HCT116 (cell line): ENCODE data around the gene IRF9. TPM values are rescaled to one million over a fixed set of nuclear protein-coding genes. Genes with fewer than 3 reads are reported as not detected.

Experiments
- ATAC-seq: fragments of 200-7000 bp; cut with Tn5 transposase; 2 replicates; pipeline ENCODE4 v1.9.1; 2020; ENCODE audit warnings: mild to moderate bottlenecking, moderate library complexity
- BruUV-seq: library from RNA; stranded (reverse); fragments of 400-500 nt; replicated peaks from 2 replicates; lab custom pipeline; 2021; lab: Mats Ljungman, UMichigan
- CTCF ChIA-PET: fragments of 300-600 bp; sonication (Branson Sonifier 250); formaldehyde crosslinking; loops from one replicate; lab custom pipeline; 2021; ENCODE audit warnings: antibody characterized with exemption; lab: Charles Lee
- POLR2A ChIA-PET: fragments of 300-600, 350-600 bp; sonication (Branson Sonifier 250); formaldehyde crosslinking; loops from one replicate; lab custom pipeline; 2021; ENCODE audit warnings: antibody characterized with exemption; lab: Charles Lee
- RAD21 ChIA-PET, 2 experiments: fragments of 300-600 bp; sonication (Branson Sonifier 250); formaldehyde crosslinking; loops; one replicate each; lab custom pipeline; 2023; ENCODE audit warnings: low total read pairs in 2 of 2; ENCODE audit not compliant: uncharacterized antibody in 2 of 2, unreplicated experiment in 2 of 2, low non-redundant PET in 1 of 2; lab: Charles Lee
- DNase-seq: peaks from one replicate; pipeline ENCODE4 v3.0.0-alpha.2; 2010; ENCODE audit warnings: low read depth, low spot score
- H2AFZ ChIP-seq: fragments of 200-600 bp; shearing (Covaris generic), sonication (generic); 2 replicates; pipeline ENCODE4 v1.6.1; 2017; ENCODE audit warnings: low read depth, mixed run types, mixed read lengths, antibody characterized with exemption, low read length; ENCODE audit not compliant: poor library complexity, severe bottlenecking
- H3K27ac ChIP-seq: 2 replicates; pipeline ENCODE4 v1.5.1; 2012; ENCODE audit warnings: low read depth, low read length
- H3K27me3 ChIP-seq: fragments of 200-600 bp; sonication (generic); 2 replicates; pipeline ENCODE4 v1.6.1; 2016; ENCODE audit warnings: mixed run types, low read length, mixed read lengths; ENCODE audit not compliant: insufficient read depth
- H3K36me3 ChIP-seq, 2 experiments: fragments of 200-500 bp in 1 of 2; fragments of 200-600 bp in 1 of 2; sonication (Bioruptor generic) in 1 of 2; sonication (generic) in 1 of 2; 2 replicates each; pipeline versions ENCODE4 v1.5.1 to v1.6.1; 2014 to 2016; ENCODE audit warnings: low read length in 2 of 2, inconsistent platforms in 1 of 2, mixed read lengths in 1 of 2, mixed run types in 1 of 2; ENCODE audit not compliant: insufficient read depth in 2 of 2, control insufficient read depth in 1 of 2
- H3K4me1 ChIP-seq, 2 experiments: fragments of 200-600 bp in 1 of 2; sonication (generic) in 1 of 2; 2 replicates each; pipeline versions ENCODE4 v1.5.1 to v1.6.1; 2012 to 2017; ENCODE audit warnings: low read length in 2 of 2, inconsistent platforms in 1 of 2, mild to moderate bottlenecking in 1 of 2, mixed read lengths in 1 of 2, mixed run types in 1 of 2, moderate library complexity in 1 of 2; ENCODE audit not compliant: insufficient read depth in 2 of 2, control insufficient read depth in 1 of 2
- H3K4me2 ChIP-seq: fragments of 200-600 bp; sonication (generic); 2 replicates; pipeline ENCODE4 v1.6.1; 2017; ENCODE audit warnings: mixed run types, low read length, mixed read lengths
- H3K4me3 ChIP-seq, 2 experiments: fragments of 200-600 bp in 1 of 2; sonication (generic) in 1 of 2; replicated peaks in 1 of 2; 2 replicates each; pipeline ENCODE4 v1.5.1; 2011 to 2016; ENCODE audit warnings: low read length in 2 of 2, control low read depth in 1 of 2, low read depth in 1 of 2, mild to moderate bottlenecking in 1 of 2, mixed read lengths in 1 of 2, mixed run types in 1 of 2
- H3K79me2 ChIP-seq: fragments of 200-600 bp; sonication (generic); 2 replicates; pipeline ENCODE4 v1.6.1; 2017; ENCODE audit warnings: mild to moderate bottlenecking, mixed run types, low read length, moderate library complexity, mixed read lengths; ENCODE audit not compliant: insufficient read depth
- H3K9ac ChIP-seq: fragments of 200-600 bp; sonication (generic); 2 replicates; pipeline ENCODE4 v1.6.1; 2016; ENCODE audit warnings: low read length, mixed read lengths
- H3K9me2 ChIP-seq: fragments of 200-600 bp; sonication (generic), shearing (Covaris generic); 2 replicates; pipeline ENCODE4 v1.6.1; 2017; ENCODE audit warnings: mixed run types, mild to moderate bottlenecking, moderate library complexity; ENCODE audit not compliant: insufficient read depth
- H3K9me3 ChIP-seq, 2 experiments: fragments of 200-500 bp in 1 of 2; fragments of 200-600 bp in 1 of 2; sonication (Bioruptor generic) in 1 of 2; sonication (generic) in 1 of 2; 2 replicates each; pipeline ENCODE4 v1.6.1; 2014 to 2017; ENCODE audit warnings: low read length in 2 of 2, mixed read lengths in 2 of 2, inconsistent platforms in 1 of 2, low read depth in 1 of 2, mild to moderate bottlenecking in 1 of 2, mixed run types in 1 of 2, moderate library complexity in 1 of 2; ENCODE audit not compliant: control insufficient read depth in 1 of 2, insufficient read depth in 1 of 2
- H4K20me1 ChIP-seq: fragments of 200-600 bp; sonication (generic), shearing (Covaris generic); 2 replicates; pipeline ENCODE4 v1.6.1; 2017; ENCODE audit warnings: mixed run types, mild to moderate bottlenecking, moderate library complexity; ENCODE audit not compliant: insufficient read depth
- CEBPB ChIP-seq: IDR thresholded peaks from 2 replicates; pipeline ENCODE4 v1.6.1; 2012; ENCODE audit warnings: low read depth
- CTCF ChIP-seq, 3 experiments: fragments of 200-600 bp in 1 of 3; sonication (generic) in 1 of 3; IDR thresholded peaks in 2 of 3; conservative IDR thresholded peaks in 1 of 3; 2 replicates each; pipeline ENCODE4 v1.5.1; 2012 to 2017; ENCODE audit warnings: low read depth in 2 of 3, low read length in 2 of 3, antibody characterized with exemption in 1 of 3, borderline replicate concordance in 1 of 3, control low read depth in 1 of 3, mild to moderate bottlenecking in 1 of 3, mixed read lengths in 1 of 3, mixed run types in 1 of 3, moderate library complexity in 1 of 3; ENCODE audit not compliant: insufficient read depth in 1 of 3
- EGR1 ChIP-seq: IDR thresholded peaks from 2 replicates; pipeline ENCODE4 v1.6.1; 2012; ENCODE audit warnings: low read depth
- ELF1 ChIP-seq: IDR thresholded peaks from 2 replicates; pipeline ENCODE4 v1.6.1; 2012; ENCODE audit warnings: low read depth, borderline replicate concordance
- EZH2 ChIP-seq: fragments of 200-600 bp; sonication (generic); IDR thresholded peaks from 2 replicates; pipeline ENCODE4 v1.6.1; 2017; ENCODE audit warnings: antibody characterized with exemption, mixed run types
- JUND ChIP-seq: IDR thresholded peaks from 2 replicates; pipeline ENCODE4 v1.6.1; 2012
- POLR2A ChIP-seq: IDR thresholded peaks from 2 replicates; pipeline ENCODE4 v1.7.0; 2011; ENCODE audit warnings: borderline replicate concordance; ENCODE audit not compliant: insufficient read depth, insufficient read length; ENCODE audit errors: extremely low read depth
- POLR2AphosphoS5 ChIP-seq: IDR thresholded peaks from 2 replicates; pipeline ENCODE4 v1.6.1; 2011; ENCODE audit warnings: mild to moderate bottlenecking, low read depth, low read length, moderate library complexity
- SIN3A ChIP-seq: IDR thresholded peaks from 2 replicates; pipeline ENCODE4 v1.6.1; 2012; ENCODE audit warnings: low read depth
- SP1 ChIP-seq: IDR thresholded peaks from 2 replicates; pipeline ENCODE4 v1.6.1; 2012; ENCODE audit warnings: low read depth
- SRF ChIP-seq: IDR thresholded peaks from 2 replicates; pipeline ENCODE4 v1.6.1; 2012; ENCODE audit warnings: low read depth
- ZBTB33 ChIP-seq: IDR thresholded peaks from 2 replicates; pipeline ENCODE4 v1.6.1; 2011; ENCODE audit warnings: mild to moderate bottlenecking, low read length, moderate library complexity; ENCODE audit not compliant: insufficient replicate concordance; ENCODE audit errors: extremely low read depth
- intact Hi-C: fragments of 100-400 bp; cut with micrococcal nuclease; formaldehyde crosslinking; loops from 2 replicates; pipeline ENCODE4 v1.10.0; 2022
- total RNA-seq: library from RNA; stranded (reverse); gene quantifications from one replicate; pipeline ENCODE4 v1.2.1, GENCODE V29; 2021; ENCODE audit not compliant: unreplicated experiment
- TF ChIP-seq, protein P1 (sequence below): IDR thresholded peaks from 2 replicates; pipeline ENCODE4 v1.6.1; 2012

The IRF9 gene
- total RNA-seq, 1 experiment from 2014 or later: 21.7 TPM

- H3K4me2 ChIP-seq: peak within 1 kb of the TSS; percentile 87
- RAD21 ChIA-PET: interaction anchor here in 1 of 2 experiments (1.0 kb wide), 1 partner anchor 30 kb away, joined by 3 read pairs; the partner anchor contains the start of gene TINF2
- peak within 1 kb of the TSS; percentile 96 for H3K9ac ChIP-seq
- peak; percentile 89 for ATAC-seq
- intact Hi-C loops: loop anchor here (5.0 to 10.0 kb wide), 2 partner anchors 101 to 222 kb away; partner anchors contain the start of genes DCAF11 and NRL
- TF ChIP-seq SP1 (peak; percentile 93), POLR2A (peak; percentile 77), JUND (no peak; the same call in 1 of the 2 replicates), POLR2AphosphoS5 (peak; percentile 90), EGR1 (peak; percentile 67; the same call in 1 of the 2 replicates), SIN3A (peak; percentile 85), CTCF (IDR thresholded peaks at IDR 0.05 in 2 of 3, conservative IDR thresholded peaks at IDR 0.05 in 1 of 3; ENCODE audit: borderline replicate concordance in 1 of 3, insufficient read depth in 1 of 3, low read depth in 2 of 3, low read length in 2 of 3) (0 out of 6 replicates have a peak, but pooled peaks of 1 of the 3 experiments have one; percentile 12), CEBPB (no peak), SRF (peak; percentile 82), ZBTB33 (peak; percentile 85), ELF1 (peak; percentile 95), EZH2 (no peak)
- TF ChIP-seq, protein P1, sequence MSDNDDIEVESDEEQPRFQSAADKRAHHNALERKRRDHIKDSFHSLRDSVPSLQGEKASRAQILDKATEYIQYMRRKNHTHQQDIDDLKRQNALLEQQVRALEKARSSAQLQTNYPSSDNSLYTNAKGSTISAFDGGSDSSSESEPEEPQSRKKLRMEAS: peak; percentile 89
- TF ChIP-seq, all 23 proteins: peak for 10
- peaks cover 9 to 18% of the 10 kb centered on the region in 2 experiments; a peak in 2 of 4 replicates for H3K36me3 ChIP-seq
- DNase-seq: peak; percentile 95
- peaks cover 11% of the 10 kb centered on the region; the same call in 1 of the 2 replicates for H3K79me2 ChIP-seq
- peaks cover 22 to 29% of the 10 kb centered on the region in 2 experiments for H3K4me1 ChIP-seq
- BruUV-seq: no TSS peak
- H3K27ac ChIP-seq: peak within 1 kb of the TSS; percentile 96
- POLR2A ChIA-PET: interaction anchor here (0.7 to 1.5 kb wide), 10 partner anchors 13 to 218 kb away, joined by 3 to 8 read pairs (median 4); partner anchors contain the start of genes DHRS1, IPO4, IRF9 and NOP9
- no peaks in the 10 kb centered on the region for H3K9me3 ChIP-seq
- H3K4me3 ChIP-seq: peak within 1 kb of the TSS; percentile 51 to 89
- no peaks in the 10 kb centered on the region for H4K20me1 ChIP-seq
- CTCF ChIA-PET: interaction anchor here (0.6 to 2.6 kb wide), 7 partner anchors 29 to 155 kb away, joined by 3 to 9 read pairs (median 4); partner anchors contain the start of genes CIDEB, IRF9 and TINF2
- H3K27me3 ChIP-seq: no peaks in the 10 kb centered on the region
- no peak within 1 kb of the TSS for H2AFZ ChIP-seq
- H3K9me2 ChIP-seq: no peaks in the 10 kb centered on the region
Observed at GRCh38 chr14:24212924-24213865, 52.1 kb downstream of the IRF9 start, which contains the start of gene CHMP4A. CHMP4A (minus strand) TSS chr14:24213488; CDS start chr14:24213439, 49 bp downstream.
